WTC11 (cell line): ENCODE results near the gene FASN. TPM values are rescaled to one million over a fixed set of nuclear protein-coding genes. Genes with fewer than 3 reads are reported as not detected.

Source experiments
- ATAC-seq: fragments of 200-7000 bp; cut with Tn5 transposase; 2 replicates; pipeline ENCODE4 v1.10.0; 2021; ENCODE audit warnings: mild to moderate bottlenecking, moderate library complexity
- CTCF ChIA-PET: fragments of 300-600 bp; sonication (Branson Sonifier 250); formaldehyde crosslinking; loops from one replicate; lab custom pipeline; 2021; ENCODE audit warnings: antibody characterized with exemption; lab: Charles Lee
- POLR2A ChIA-PET: fragments of 350-600 bp; sonication (Branson Sonifier 250); formaldehyde crosslinking; loops from one replicate; lab custom pipeline; 2021; ENCODE audit warnings: antibody characterized with exemption; lab: Charles Lee
- DNase-seq: peaks from one replicate; pipeline ENCODE4 v3.0.0; 2021; ENCODE audit warnings: low spot score
- H3K27ac Mint-ChIP-seq: 2 replicates; pipeline ENCODE4 v1.8.0; 2021; ENCODE audit warnings: mixed read lengths
- H3K27me3 Mint-ChIP-seq: 2 replicates; pipeline ENCODE4 v1.8.0; 2021; ENCODE audit warnings: low read depth, mild to moderate bottlenecking, moderate library complexity, mixed read lengths
- H3K36me3 Mint-ChIP-seq: 2 replicates; pipeline ENCODE4 v1.8.0; 2021; ENCODE audit warnings: mixed read lengths
- H3K4me1 Mint-ChIP-seq: 2 replicates; pipeline ENCODE4 v1.8.0; 2022; ENCODE audit warnings: mixed read lengths
- H3K4me3 Mint-ChIP-seq: 2 replicates; pipeline ENCODE4 v1.8.0; 2021; ENCODE audit warnings: mild to moderate bottlenecking, moderate library complexity, mixed read lengths
- H3K9me3 Mint-ChIP-seq: 2 replicates; pipeline ENCODE4 v1.8.0; 2021; ENCODE audit warnings: mixed read lengths
- AFF4 ChIP-seq: sonication (generic); formaldehyde crosslinking; IDR thresholded peaks from 2 replicates; pipeline ENCODE4 v1.8.1; 2023; ENCODE audit warnings: mild to moderate bottlenecking, missing genetic modification reagents, borderline replicate concordance
- ATF1 ChIP-seq: sonication (generic); formaldehyde crosslinking; IDR thresholded peaks from 2 replicates; pipeline ENCODE4 v1.8.1; 2023; ENCODE audit warnings: mild to moderate bottlenecking, moderate library complexity, missing genetic modification reagents
- CBFB ChIP-seq: sonication (generic); formaldehyde crosslinking; IDR thresholded peaks from 2 replicates; pipeline ENCODE4 v1.8.1; 2022; ENCODE audit warnings: mild to moderate bottlenecking, low read depth, missing genetic modification reagents
- CREM ChIP-seq: sonication (generic); formaldehyde crosslinking; IDR thresholded peaks from 2 replicates; pipeline ENCODE4 v1.8.1; 2022; ENCODE audit warnings: mild to moderate bottlenecking, missing genetic modification reagents, moderate library complexity
- CTCF ChIP-seq: fragments of 200-600 bp; IDR thresholded peaks from 2 replicates; pipeline ENCODE4 v1.8.0; 2022; ENCODE audit warnings: antibody characterized with exemption
- FOXP4 ChIP-seq: sonication (generic); formaldehyde crosslinking; IDR thresholded peaks from 2 replicates; pipeline ENCODE4 v1.8.0; 2022; ENCODE audit warnings: mild to moderate bottlenecking, missing genetic modification reagents
- GABPB1 ChIP-seq: sonication (generic); formaldehyde crosslinking; IDR thresholded peaks from 2 replicates; pipeline ENCODE4 v1.8.1; 2023; ENCODE audit warnings: mild to moderate bottlenecking, missing genetic modification reagents
- GRHL2 ChIP-seq: fragments of 250-450 bp; sonication (Bioruptor Pico); IDR thresholded peaks from 2 replicates; pipeline ENCODE4 v1.8.0; 2022; ENCODE audit warnings: mild to moderate bottlenecking, moderate library complexity; ENCODE audit not compliant: insufficient replicate concordance, severe bottlenecking
- JAZF1 ChIP-seq: fragments of 250-450 bp; sonication (Bioruptor Pico); IDR thresholded peaks from 2 replicates; pipeline ENCODE4 v1.9.0; 2021; ENCODE audit warnings: moderate library complexity, mild to moderate bottlenecking, inconsistent platforms
- JUN ChIP-seq: sonication (generic); formaldehyde crosslinking; IDR thresholded peaks from 2 replicates; pipeline ENCODE4 v1.8.0; 2023; ENCODE audit warnings: mild to moderate bottlenecking, missing genetic modification reagents
- MYBL2 ChIP-seq: sonication (generic); formaldehyde crosslinking; IDR thresholded peaks from 2 replicates; pipeline ENCODE4 v1.8.1; 2023; ENCODE audit warnings: mild to moderate bottlenecking, moderate library complexity, missing genetic modification reagents
- PRDM15 ChIP-seq: sonication (generic); formaldehyde crosslinking; IDR thresholded peaks from 2 replicates; pipeline ENCODE4 v1.8.0; 2022; ENCODE audit warnings: missing genetic modification reagents
- RELA ChIP-seq: sonication (generic); formaldehyde crosslinking; IDR thresholded peaks from 2 replicates; pipeline ENCODE4 v1.8.1; 2022; ENCODE audit warnings: missing genetic modification reagents, mild to moderate bottlenecking, borderline replicate concordance
- USF1 ChIP-seq: sonication (generic); formaldehyde crosslinking; IDR thresholded peaks from 2 replicates; pipeline ENCODE4 v1.8.0; 2022; ENCODE audit warnings: mild to moderate bottlenecking, missing genetic modification reagents
- ZNF263 ChIP-seq: sonication (generic); formaldehyde crosslinking; IDR thresholded peaks from 2 replicates; pipeline ENCODE4 v1.8.1; 2022; ENCODE audit warnings: low read depth, mild to moderate bottlenecking, moderate library complexity, missing genetic modification reagents
- ZNF317 ChIP-seq: sonication (generic); formaldehyde crosslinking; IDR thresholded peaks from 2 replicates; pipeline ENCODE4 v1.8.1; 2023; ENCODE audit warnings: low read depth, mild to moderate bottlenecking, moderate library complexity, missing genetic modification reagents, borderline replicate concordance
- total RNA-seq: library from RNA; stranded (reverse); gene quantifications from 3 replicates; pipeline ENCODE4 v1.2.3, GENCODE V29; 2021
- TF ChIP-seq, protein P1 (sequence below): sonication (generic); formaldehyde crosslinking; IDR thresholded peaks from 2 replicates; pipeline ENCODE4 v1.8.1; 2023; ENCODE audit warnings: mild to moderate bottlenecking, missing genetic modification reagents
- TF ChIP-seq, protein P2 (sequence below): fragments of 250-450 bp; sonication (Bioruptor Pico); IDR thresholded peaks from 2 replicates; pipeline ENCODE4 v1.8.0; 2021; ENCODE audit warnings: mild to moderate bottlenecking

Gene FASN
- total RNA-seq, 1 experiment from 2014 or later, result 742 TPM

DNA sequence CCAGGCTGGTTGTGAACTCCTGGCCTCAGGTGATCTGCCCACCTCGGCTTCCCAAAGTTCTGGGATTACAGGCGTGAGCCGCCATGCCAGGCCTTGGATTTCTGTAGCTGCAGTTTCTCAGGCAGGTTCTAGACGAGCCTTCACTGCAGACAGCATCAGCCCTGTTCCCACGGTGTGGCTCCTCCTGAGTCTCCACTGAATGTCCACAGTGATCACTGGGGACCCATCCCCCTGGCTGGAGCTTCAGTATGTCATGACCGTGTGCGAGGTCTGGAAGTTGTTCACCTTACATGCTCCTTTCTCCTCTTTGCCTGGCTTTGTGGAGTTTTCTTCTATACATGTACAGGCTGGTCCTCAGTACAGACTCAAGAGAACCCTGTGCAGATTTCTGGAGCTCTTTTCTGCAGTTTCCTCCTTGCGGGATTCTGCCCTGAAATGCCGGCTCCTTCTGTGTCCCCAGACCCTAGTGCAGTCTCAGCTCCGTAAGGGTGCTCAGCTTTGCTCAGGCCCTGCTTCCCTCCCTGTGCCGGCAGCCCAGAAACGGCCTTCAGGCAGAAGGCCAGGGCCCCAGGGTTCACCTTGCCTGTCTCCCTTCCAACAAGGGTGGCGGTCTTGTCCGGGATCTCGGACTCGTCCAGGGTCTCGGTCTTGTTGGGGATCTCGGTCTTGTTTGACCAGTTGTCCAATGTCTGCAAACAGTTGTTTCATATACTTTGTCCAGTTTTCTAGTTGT, 14.3 kb upstream of the FASN start:
- no peaks in the 10 kb centered on the region for H3K9me3 Mint-ChIP-seq
- ATAC-seq, result no peak
- TF ChIP-seq ATF1 (CRISPR knock-in tag), result no peak
- TF ChIP-seq GABPB1 (CRISPR knock-in tag), result no peak
- TF ChIP-seq, protein P1, sequence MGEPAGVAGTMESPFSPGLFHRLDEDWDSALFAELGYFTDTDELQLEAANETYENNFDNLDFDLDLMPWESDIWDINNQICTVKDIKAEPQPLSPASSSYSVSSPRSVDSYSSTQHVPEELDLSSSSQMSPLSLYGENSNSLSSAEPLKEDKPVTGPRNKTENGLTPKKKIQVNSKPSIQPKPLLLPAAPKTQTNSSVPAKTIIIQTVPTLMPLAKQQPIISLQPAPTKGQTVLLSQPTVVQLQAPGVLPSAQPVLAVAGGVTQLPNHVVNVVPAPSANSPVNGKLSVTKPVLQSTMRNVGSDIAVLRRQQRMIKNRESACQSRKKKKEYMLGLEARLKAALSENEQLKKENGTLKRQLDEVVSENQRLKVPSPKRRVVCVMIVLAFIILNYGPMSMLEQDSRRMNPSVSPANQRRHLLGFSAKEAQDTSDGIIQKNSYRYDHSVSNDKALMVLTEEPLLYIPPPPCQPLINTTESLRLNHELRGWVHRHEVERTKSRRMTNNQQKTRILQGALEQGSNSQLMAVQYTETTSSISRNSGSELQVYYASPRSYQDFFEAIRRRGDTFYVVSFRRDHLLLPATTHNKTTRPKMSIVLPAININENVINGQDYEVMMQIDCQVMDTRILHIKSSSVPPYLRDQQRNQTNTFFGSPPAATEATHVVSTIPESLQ (CRISPR knock-in tag), result no peak
- TF ChIP-seq PRDM15 (CRISPR knock-in tag), result no peak
- TF ChIP-seq GRHL2 (CRISPR knock-in tag), result no peak
- H3K27me3 Mint-ChIP-seq, result peaks cover 65% of the 10 kb centered on the region
- H3K36me3 Mint-ChIP-seq, result no peaks in the 10 kb centered on the region
- CTCF ChIA-PET, result no interaction called here
- no peak overlapping the region for H3K27ac Mint-ChIP-seq
- peaks cover 16% of the 10 kb centered on the region for H3K4me1 Mint-ChIP-seq
- no peak overlapping the region for H3K4me3 Mint-ChIP-seq
- DNase-seq, result no peak
- POLR2A ChIA-PET, result interaction anchor here (0.5 kb wide), 1 partner anchor 128 kb away, joined by 3 read pairs; no protein-coding TSS in a partner anchor

DNA sequence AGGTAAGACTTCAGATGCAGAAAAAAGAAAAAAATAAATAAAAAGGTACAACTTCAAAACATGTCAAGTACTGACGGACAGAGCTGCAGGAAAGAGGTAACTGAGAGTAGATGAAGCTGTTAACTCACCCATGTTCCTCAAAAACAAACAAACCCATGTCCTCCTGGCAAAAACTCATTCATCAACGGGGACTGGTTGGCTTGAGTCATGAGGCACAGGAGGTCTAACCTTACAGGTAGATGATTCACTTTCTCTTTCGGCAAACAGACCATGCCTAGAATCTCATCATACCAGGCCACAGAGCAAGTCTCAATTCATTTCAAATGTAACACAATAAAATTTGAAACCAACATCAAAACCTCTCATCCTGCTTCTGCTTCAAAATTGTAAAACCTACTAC, 12.3 kb upstream of the FASN start:
- no peak overlapping the region for H3K27ac Mint-ChIP-seq
- no peak for ATAC-seq
- no peak for TF ChIP-seq CTCF
- TF ChIP-seq ZNF317 (CRISPR knock-in tag), result no peak
- no peak for TF ChIP-seq AFF4 (CRISPR knock-in tag)
- no peak for TF ChIP-seq CREM
- no peak for TF ChIP-seq JUN (CRISPR knock-in tag)
- TF ChIP-seq CBFB, result no peak
- no peak for TF ChIP-seq RELA (CRISPR knock-in tag)
- TF ChIP-seq FOXP4, result no peak
- TF ChIP-seq, protein P2, sequence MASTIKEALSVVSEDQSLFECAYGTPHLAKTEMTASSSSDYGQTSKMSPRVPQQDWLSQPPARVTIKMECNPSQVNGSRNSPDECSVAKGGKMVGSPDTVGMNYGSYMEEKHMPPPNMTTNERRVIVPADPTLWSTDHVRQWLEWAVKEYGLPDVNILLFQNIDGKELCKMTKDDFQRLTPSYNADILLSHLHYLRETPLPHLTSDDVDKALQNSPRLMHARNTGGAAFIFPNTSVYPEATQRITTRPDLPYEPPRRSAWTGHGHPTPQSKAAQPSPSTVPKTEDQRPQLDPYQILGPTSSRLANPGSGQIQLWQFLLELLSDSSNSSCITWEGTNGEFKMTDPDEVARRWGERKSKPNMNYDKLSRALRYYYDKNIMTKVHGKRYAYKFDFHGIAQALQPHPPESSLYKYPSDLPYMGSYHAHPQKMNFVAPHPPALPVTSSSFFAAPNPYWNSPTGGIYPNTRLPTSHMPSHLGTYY (CRISPR knock-in tag), result no peak
- TF ChIP-seq JAZF1 (CRISPR knock-in tag), result no peak
- no peak for TF ChIP-seq ZNF263 (CRISPR knock-in tag)
- no peak for TF ChIP-seq MYBL2 (CRISPR knock-in tag)
- no peak for TF ChIP-seq USF1 (CRISPR knock-in tag)

More for the DNA sequence above, 12.3 kb upstream of the FASN start:
- POLR2A ChIA-PET, result no interaction called here
- CTCF ChIA-PET, result no interaction called here
- no peak for DNase-seq
- Mint-ChIP-seq H3K27me3 (peaks cover 65% of the 10 kb centered on the region), H3K4me1 (peaks cover 22% of the 10 kb centered on the region), H3K4me3 (no peak overlapping the region), H3K36me3 (no peaks in the 10 kb centered on the region), H3K9me3 (no peaks in the 10 kb centered on the region)
